Measurements from ENCODE around the gene RBMS3.
"Not testable (repeated sequence)": the region's sequence is repeated elsewhere in the genome, so short reads cannot be mapped to it uniquely, and the experiment has no call there.

The RBMS3 gene

GRCh38 chr3:29493109-29493508 lies 212.2 kb downstream of the RBMS3 start:
- no peak for DNase-seq

GRCh38 chr3:29494305-29495036 lies 213.6 kb downstream of the RBMS3 start:
- no peak for DNase-seq

GRCh38 chr3:29497282-29497681 lies 216.4 kb downstream of the RBMS3 start:
- no peak for DNase-seq

GRCh38 chr3:29502771-29503170 lies 221.9 kb downstream of the RBMS3 start:
- DNase-seq = no peak

- DNase-seq = no peak
Observed at GRCh38 chr3:29503314-29503713, 222.4 kb downstream of the RBMS3 start.

GRCh38 chr3:29503958-29504357 lies 223.1 kb downstream of the RBMS3 start:
- DNase-seq = no peak

GRCh38 chr3:29506502-29506901 lies 225.6 kb downstream of the RBMS3 start:
- DNase-seq = no peak

- no peak for DNase-seq
Observed at GRCh38 chr3:29511701-29512100, 230.8 kb downstream of the RBMS3 start.

GRCh38 chr3:29512641-29513040 lies 231.8 kb downstream of the RBMS3 start:
- DNase-seq = no peak

- no peak for DNase-seq
Observed at GRCh38 chr3:29513236-29513635, 232.4 kb downstream of the RBMS3 start.

GRCh38 chr3:29514170-29514569 lies 233.3 kb downstream of the RBMS3 start:
- no peak for DNase-seq

- no peak for DNase-seq
Observed at GRCh38 chr3:29514912-29515311, 234.0 kb downstream of the RBMS3 start.

- DNase-seq = no peak
Observed at GRCh38 chr3:29515451-29515850, 234.6 kb downstream of the RBMS3 start.

- DNase-seq = no peak
Observed at GRCh38 chr3:29516164-29516563, 235.3 kb downstream of the RBMS3 start.

GRCh38 chr3:29520764-29521163 lies 239.9 kb downstream of the RBMS3 start:
- no peak for DNase-seq

GRCh38 chr3:29521293-29521692 lies 240.4 kb downstream of the RBMS3 start:
- no peak for DNase-seq

- no peak for DNase-seq
Observed at GRCh38 chr3:29521751-29522150, 240.9 kb downstream of the RBMS3 start.

GRCh38 chr3:29524433-29524832 lies 243.6 kb downstream of the RBMS3 start:
- DNase-seq = not testable (repeated sequence)

GRCh38 chr3:29525254-29525881 lies 244.5 kb downstream of the RBMS3 start:
- DNase-seq = no peak

- DNase-seq = no peak
Observed at GRCh38 chr3:29527246-29527645, 246.4 kb downstream of the RBMS3 start.

- DNase-seq = no peak
Observed at GRCh38 chr3:29531644-29532043, 250.8 kb downstream of the RBMS3 start.

GRCh38 chr3:29532473-29532872 lies 251.6 kb downstream of the RBMS3 start:
- DNase-seq = no peak

- DNase-seq = no peak
Observed at GRCh38 chr3:29534006-29534405, 253.1 kb downstream of the RBMS3 start.

- DNase-seq = no peak
Observed at GRCh38 chr3:29536016-29536758, 255.3 kb downstream of the RBMS3 start.

All from DMS79 (cell line).